GM18858 (cell line): Measurements from ENCODE around the gene CBX2.
"Not testable (repeated sequence)": the region's sequence is repeated elsewhere in the genome, so short reads cannot be mapped to it uniquely, and the experiment has no call there.

Source experiments
- ATAC-seq: cut with Tn5 transposase; IDR thresholded peaks from one replicate; pipeline ENCODE4 v1.9.1; 2021; ENCODE audit not compliant: unreplicated experiment

The CBX2 gene

DNA sequence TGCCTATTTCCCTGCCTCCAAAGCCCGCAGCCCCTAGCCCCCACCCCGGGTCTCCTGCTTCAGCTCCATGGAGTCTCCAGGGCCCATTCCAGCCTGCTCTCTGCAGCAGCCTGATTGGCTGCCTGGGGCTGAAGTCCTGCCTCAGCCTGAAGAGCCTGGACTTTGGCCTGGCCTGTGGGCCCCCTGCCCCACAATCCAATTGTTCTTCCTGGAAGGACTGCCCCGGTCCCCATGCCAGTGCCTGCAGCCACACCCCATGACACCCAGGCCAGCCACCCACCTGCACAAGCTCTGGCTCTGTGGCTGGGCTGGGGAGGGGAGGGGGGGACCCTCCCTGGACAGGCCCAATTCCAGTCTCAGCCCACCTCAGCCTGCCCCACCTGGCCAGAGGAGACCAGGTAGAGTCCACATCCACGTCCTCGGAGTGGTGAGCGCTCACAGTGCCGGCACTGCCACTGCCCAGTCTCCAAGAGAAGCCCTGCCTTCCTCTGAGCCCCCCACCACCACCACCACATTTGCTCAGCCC lies 34.9 kb upstream of the CBX2 start:
- no peak for ATAC-seq

DNA sequence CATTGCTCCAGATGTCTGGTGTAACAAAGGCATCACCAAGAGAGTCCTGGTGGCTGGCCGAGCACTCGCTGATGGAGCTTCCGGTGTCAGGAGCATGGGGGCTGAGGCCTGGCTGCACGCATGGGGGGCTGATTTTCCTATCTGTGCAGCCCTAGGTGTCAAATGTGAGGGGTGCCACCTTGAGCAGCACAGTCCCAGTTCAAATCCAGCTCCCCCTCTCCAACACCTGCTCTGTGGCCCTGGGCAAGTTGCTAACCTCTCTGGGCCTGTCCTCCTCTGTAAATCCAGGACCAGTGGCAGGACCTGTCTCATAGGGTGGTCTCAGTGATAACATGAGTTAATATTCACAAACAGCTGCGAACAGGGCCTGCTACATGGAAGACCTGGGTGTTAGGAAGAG lies 34.3 kb upstream of the CBX2 start:
- ATAC-seq: no peak

DNA sequence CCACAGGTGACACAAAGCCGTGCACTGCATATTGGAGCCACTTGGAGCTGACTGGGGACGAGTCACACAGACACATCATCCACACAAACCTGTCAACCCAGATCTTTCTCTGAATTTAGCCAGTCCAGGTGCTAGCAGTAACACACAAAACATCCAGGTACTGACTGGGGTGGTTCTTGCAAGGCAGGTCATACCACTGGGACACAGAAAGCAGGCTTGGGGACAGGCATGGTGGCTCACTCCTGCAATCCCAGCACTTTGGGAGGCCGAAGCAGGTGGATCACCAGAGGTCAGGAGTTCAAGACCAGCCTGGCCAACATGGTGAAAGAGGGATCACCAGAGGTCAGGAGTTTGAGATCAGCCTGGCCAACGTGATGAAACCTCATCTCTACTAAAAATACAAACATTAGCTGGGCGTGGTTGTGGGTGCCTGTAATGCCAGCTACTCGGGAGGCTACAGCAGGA lies 32.3 kb upstream of the CBX2 start:
- ATAC-seq: no peak

DNA sequence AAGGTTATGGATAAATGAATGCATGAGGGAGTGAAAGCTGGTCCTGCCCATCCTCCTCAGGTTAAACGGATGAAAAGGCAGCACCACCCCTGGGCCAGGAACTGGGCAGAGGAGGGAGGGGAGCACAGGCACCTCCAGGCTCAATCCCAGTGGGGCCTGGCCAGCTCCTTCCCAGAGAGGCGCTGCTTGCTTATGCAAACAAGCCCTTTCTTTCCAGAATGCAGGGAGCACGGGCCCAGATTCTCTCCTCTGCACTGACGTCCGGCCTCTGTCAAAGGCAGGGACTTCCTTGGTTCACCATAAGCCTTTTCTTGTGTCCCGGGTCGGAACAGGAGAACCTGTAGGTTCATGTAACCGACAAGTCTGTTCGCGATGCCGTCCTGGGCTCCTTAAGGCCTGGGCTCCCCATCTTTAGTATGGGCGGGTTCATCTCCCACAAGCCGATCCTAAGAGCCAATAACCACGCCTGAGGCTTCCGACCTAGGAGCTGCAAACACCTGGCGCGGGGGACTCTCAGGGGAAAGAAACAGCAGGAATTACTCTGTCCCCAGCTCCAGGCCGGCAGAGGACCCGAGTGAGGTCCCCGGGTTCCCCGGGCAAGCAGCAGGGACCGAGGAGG lies 30.9 kb upstream of the CBX2 start:
- no peak for ATAC-seq

DNA sequence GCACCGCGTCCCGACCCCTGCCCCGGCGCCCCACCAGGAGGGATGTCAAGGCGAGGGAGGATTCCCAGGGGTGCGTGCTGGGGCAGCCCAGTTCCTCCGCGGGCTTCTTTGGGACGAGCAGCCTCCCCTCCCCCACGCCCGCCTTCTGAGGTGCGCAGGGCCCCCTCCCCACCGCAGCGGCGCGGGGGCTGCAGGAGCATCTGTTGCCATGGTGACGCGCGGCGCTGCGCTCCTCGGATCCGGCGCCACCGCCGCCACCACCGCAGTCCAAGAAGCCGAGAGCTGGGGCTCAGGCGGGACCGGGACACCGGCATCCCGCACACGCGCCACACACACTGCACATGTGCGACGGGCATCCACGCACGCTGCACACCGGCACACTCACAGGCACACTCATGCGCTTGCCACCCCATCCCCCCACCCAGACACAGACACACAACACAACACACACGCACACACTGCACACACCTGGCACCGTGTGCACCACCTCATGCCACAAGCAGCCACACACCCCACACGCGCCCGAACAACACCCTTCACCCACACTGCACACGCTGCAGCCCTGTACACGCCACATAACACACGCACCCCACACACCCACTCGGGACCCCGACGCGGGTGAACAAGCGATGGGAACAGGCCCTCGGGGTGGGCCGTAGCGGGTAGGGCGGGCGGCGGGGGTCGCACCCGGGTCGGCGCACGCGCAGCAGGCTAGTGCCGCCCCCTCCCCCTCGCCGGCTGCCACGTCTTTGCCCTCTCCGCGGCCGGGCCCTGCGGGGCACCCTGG lies 30.2 kb upstream of the CBX2 start:
- ATAC-seq: no peak

DNA sequence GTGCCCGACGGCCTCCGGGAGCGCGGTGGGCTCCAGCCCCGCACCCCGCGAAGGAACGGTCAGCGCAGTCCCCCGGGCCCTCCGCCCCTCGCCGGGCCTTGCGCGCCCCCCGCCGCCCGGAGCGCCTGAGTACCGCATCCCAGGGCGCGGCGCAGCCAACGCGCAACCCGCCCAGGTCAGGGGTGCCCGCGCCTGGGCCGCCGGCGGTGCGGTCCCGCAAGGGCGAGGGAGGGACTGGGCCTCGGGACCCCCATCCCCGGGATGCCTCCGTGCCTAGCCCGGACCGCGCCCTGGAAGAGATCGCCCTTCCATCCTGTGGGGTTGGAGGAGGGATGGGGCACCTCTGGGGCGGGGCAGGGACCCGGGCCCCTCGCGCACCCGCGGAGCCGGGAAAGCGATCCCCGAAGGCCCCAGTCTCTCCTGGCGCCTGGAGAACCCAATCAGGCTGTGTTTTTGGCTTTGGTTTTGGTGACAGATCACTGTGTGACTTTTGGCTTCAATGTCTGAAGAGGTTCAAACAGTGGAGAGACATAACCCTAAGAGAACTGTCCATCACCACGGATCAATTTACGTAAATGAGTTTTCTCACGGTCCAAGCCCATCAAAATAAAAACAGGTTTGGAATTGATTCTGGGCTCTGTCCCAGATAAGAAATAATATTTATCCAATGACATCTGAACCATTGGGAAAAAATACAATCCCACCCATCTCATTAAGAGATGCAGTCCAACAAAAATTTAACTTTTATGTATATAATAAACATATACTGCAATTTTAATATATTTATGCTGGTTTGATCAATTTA lies 29.5 kb upstream of the CBX2 start:
- no peak for ATAC-seq

DNA sequence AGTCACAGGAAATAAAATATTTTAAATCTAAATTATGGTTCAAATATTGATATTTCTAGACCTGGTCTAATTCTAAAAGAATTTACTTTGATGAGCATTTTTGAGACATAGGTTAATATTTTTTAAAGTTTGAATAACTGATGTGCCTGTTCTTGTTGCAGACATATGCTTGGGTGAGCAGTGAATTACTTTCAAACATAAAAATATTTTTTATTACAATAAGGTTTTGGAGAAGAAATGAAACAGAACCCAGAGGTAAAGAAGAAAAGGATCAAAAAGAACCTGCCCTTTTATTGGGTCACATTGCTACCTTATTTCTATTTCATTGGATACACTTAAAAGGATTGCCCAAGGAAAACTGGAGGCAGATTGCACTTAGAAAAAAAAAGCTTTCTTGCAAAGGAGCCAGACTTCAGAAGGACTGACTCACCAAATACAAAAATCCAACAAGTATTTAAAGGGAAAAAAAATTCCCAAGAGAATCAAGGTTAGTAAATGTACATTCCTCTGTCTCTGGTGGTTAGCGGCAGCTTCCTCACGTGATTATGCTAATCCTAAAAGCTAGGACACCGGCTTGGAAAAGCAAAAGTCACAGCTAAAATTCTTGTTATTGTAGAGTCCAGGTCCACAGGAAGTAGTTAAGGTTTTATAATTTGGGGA lies 28.7 kb upstream of the CBX2 start:
- no peak for ATAC-seq

DNA sequence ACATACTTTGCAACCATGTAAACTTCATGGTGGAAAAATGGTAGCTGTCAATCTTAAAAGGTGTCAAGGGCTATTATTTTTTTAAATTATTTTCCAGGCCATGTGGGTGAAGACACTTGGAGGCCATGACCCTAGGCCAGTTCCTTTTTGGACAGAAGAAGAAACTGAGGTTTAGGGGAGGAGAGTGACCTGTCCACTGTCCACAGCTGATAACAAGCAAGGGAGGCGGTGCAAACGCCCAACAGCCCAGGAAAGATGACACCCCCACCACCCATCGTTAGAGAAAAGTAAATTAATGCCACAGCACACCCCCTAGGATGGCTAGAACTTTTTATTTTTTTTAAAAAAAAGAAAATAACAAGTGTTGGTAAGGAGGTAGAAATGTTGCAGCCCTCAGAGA lies 28.0 kb upstream of the CBX2 start:
- ATAC-seq: no peak

DNA sequence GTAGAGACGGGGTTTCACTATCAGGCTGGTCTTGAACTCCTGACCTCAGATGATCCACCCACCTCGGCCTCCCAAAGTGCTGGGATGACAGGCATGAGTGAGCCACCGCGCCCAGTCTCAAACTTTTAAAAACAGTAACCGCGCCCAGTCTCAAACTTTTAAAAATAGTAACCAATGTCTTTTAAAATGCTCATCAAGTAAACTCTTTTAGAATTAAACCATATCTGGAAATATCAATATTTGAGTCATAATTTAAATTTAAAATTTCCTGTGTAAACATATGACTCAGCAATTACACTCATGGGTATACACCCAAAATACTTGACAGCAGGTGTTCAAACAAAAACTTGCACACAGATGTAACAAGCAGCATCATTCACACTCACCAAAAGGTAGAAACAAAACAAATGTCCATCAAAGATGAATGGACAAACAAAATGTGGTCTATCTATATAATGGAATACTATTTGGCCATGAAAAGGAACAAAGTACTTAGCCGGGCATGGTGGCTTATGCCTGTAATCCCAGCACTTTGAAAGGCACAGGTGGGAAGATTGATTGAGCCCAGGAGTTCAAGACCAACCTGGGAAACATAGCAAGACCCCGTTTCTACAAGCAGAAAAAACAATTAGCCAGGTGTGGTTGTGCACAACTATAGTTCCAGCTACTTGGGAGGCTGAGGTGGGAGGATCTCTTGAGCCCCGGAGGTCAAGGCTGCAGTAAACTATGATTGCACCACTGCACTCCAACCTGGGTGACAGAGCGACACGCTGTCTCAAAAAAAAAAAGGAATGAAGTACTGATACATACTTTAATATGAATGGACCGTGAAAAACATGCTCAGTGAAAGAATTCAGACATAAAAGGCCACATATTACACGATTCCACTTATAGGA lies 27.1 kb upstream of the CBX2 start:
- ATAC-seq: no peak

DNA sequence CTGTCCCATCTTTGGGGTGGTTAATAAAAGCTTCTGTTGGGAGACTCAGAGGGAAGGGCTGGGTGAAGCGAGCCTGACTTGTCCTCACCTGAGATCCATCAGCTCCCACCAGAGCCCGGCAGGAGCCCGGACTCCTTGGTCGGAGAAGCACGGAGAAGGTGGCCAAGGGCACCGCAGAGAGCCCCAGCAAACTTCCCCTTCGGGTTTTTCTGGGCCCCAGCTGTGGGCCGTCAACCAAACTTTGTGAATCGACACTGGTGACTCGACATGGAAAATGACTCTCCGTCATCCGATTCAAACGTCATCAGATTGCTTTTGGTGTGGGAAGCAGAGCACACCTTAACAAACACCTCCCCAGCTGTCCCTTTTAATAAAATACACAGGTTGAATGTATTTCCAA lies 25.8 kb upstream of the CBX2 start:
- no peak for ATAC-seq

DNA sequence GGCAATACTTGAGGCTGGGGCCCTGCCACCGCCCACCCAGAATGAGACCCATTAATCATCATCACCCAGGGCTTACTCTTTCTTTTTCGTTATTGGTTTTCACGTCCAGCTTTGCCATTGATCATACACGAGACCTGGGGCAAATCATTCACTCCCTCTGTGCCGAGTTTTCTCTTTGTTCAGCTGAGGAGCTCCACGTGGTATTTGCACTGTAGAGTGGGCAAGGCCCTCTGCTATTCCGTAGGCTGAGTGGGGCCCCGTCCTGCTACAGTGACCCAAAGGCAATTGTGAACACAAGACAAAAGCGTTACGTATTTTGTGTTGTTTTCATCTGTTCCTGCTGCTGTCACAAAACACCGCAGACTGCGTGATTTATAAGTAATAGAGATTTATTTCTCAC lies 23.6 kb upstream of the CBX2 start:
- no peak for ATAC-seq

DNA sequence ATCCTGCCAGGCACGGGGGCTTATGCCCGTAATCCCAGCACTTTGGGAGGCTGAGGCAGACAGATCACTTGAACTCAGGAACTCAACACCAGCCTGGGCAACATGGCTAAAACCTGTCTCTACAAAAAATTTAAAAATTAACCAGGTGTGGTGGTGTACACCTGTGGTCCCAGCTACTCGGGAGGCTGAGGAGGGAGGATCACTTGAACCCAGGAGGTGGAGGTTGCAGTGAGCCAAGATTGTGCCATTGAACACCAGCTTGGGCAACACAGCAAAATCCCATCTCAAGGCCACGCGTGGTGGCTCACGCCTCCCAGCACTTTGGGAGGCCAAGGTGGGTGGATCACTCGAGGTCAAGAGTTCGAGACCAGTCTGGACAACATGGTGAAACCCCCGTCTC lies 23.0 kb upstream of the CBX2 start:
- not testable (repeated sequence) for ATAC-seq

DNA sequence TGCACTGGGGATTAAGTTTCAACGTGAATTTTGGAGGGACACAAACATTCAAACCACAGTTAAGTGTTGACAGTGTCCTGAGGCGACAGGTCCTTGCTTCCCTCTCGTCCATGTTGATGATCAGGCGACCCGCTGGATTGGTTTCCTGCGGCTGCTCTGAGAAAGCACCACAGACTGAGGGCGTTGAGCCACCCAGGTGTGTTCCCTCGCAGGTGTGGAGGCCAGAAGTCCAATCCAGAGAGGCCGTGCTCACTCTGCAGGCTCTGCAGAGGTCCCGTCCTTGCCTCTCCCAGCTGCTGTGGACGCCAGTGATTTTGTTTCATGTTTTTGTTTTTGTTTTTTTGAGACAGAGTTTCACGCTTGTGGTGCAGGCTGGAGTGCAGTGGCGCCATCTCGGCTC lies 22.4 kb upstream of the CBX2 start:
- ATAC-seq: no peak

DNA sequence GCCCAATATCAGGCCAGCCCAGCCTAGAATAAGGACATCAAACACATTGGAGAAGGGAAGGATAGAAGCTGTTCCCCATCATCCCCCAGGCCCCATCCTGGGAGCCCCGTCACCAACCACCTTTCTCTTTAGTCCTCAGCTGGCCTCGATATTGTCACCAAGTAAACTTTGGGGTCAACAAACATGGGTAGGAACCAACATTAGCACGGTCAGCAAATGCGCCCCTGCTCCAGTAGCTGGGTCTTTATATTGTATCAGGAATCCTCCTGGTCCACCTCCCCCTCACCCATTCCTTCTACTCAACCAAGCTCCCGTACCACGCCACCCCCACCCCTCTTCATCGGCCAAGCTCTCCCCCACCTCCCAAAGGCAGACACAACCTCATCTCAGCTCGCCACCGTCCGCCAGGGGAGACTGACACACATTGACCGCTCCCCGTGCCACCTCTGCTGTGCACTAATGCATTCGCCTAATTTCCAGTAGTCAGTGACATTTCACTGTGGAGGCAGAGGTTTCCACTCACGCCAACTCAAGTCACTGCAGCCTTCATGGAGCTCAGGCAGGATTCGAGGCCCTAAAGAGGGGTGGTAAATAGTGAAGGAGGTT lies 20.7 kb upstream of the CBX2 start:
- ATAC-seq: no peak

DNA sequence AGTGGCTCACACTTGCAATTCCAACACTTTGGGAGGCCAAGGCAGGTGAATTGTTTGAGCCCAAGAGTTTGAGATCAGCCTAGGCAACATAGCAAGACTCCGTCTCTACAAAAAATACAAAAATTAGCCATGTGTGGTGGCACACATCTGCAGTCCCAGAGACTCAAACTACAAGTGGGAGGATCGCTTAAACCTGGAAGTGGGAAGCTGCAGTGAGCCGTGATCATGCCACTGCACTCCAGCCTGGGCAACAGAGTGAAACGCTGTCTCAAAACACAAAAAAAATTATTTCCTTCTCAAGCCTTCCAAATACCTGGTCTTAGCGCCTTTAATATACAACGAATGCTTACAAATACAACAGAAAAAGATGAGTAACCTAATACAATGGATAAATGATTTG lies 19.7 kb upstream of the CBX2 start:
- no peak for ATAC-seq

DNA sequence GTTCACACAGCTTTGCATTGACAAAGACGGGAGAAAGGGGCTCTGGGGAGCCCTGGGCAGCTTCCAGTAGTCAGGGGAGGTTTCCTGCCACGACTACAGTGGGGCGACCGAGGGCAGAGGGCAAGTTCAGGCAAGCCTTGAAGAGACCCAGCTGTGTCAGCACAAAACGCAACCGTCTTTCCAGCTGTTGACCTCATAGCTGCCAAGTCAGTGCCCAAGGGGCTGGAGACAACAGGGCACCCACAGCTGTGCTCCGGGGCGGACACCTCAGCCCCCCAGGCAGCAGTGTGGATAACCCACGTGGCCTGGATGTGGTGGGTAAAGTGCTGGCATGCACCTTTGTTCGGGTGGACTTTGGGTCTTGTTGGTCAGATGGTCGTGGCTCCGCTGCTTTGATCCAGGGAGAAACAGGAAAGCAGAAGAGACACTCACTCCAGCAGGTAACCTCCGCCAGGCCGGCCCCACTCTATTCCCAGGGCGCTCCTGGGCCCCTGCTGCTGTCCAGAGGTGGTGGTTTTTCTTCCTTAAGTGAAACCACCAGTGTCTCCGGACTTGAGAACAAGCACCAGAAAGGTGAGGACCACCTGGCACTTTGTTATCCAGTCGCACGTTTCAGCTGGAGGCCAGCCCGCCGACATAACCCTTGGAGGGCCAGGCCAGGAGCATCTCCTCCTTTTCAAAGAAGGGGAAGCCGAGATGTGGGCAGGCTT lies 17.6 kb upstream of the CBX2 start:
- ATAC-seq: no peak

DNA sequence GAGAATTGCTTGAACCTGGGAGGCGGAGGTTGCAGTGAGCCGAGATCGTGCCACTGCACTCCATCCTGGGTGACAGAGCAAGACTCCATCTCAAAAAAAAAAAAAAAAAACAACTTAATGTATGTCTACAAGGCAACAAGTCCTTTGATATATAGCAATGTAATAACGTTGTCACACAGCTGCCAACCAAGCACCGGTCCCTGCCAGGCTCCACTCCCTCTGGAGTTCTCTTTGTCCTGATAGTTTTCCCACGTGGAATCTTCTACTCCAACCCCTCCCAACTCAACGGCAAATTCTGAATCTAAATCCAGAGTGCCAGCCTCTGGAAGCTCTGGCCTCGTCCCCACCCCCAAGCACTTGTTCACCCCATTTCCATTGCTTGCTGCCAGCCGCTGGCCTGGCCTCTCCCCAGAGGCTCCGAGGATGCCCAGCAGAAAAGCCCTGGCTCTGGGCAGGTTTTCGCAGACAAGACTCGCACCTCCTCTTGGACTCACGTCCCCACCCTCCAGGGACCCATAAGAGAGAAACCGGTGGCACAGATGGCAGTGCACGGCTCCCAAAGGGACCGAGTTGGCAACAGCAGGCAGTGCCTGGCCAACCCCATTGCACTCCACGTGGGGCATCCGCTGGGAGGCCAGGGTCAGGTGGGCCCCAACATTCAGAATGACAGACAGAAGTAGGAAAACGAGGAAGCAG lies 15.9 kb upstream of the CBX2 start:
- no peak for ATAC-seq

DNA sequence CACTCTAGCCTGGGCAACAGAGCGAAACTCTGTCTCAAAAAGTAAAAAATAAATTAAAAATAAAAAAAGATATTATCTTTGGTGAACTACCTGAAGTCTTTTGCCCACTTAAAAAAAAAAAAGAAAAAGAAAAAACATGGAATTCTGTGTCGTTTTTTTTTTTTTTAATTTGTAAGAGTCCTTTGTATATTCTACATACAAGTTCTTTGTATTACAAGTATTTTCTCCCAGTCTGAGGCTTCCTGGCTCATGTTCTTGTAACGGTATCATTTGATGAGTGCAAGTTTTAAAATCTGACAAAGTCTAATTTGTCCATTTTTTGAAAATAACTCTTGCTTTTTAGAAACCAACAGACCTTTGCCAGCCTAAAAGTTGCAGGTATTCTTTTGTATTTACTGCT lies 12.2 kb upstream of the CBX2 start:
- no peak for ATAC-seq
